ENCODE data around the gene ARSG. TPM values are rescaled to one million over a fixed set of nuclear protein-coding genes. Genes with fewer than 3 reads are reported as not detected.
A peak's percentile ranks its signal among the peaks of the same experiment; 100 is the strongest.

ARSG gene
- total and polyA plus RNA-seq, 3 experiments from 2014 or later: 7.0 to 9.5 (median 7.7) TPM

- POLR2A ChIA-PET: no interaction called here
Measured at GRCh38 chr17:68420065-68420464, 128.8 kb downstream of the ARSG start.

DNA sequence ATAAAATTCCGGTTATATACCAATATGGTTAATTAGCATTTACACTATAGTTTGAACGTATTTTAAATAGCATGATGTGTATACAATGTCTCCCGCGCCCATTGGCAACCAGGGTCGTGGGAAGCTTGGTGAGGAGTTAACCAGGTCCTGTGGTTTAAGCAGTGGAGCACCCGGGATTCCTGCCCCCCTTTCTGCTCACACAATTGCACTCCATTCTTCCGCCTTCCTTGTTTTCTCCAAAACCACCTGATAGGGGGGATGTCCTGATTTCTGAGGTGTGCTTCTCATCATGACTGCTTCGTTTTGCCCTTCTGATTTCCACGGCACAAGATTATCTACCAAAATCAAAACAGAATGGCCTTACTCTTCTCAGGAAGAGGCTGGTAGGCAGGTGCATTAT, 130.2 kb downstream of the ARSG start:
- Mint-ChIP-seq H3K36me3 (peaks cover 8 to 46% (median 10%) of the 10 kb centered on the region in 3 donors), H3K4me1 (peaks cover 0 to under 1% (median 0%) of the 10 kb centered on the region in 3 donors), H3K4me3 (no peak overlapping the region), H3K27ac (no peak overlapping the region), H3K9me3 (peaks cover 0 to 4% (median 0%) of the 10 kb centered on the region in 5 donors), H3K27me3 (no peaks in the 10 kb centered on the region)
- H3K9me3 ChIP-seq (ENCODE audit: low read length): no peaks in the 10 kb centered on the region
- no peaks in the 10 kb centered on the region for H3K27me3 ChIP-seq (ENCODE audit: insufficient read depth, low read length, poor library complexity, severe bottlenecking)
- H3K4me1 ChIP-seq (ENCODE audit: insufficient read depth, low read length): no peaks in the 10 kb centered on the region
- H3K4me3 ChIP-seq (ENCODE audit: low read length): no peak overlapping the region
- peaks cover 6% of the 10 kb centered on the region for H3K36me3 ChIP-seq (ENCODE audit: insufficient read depth, low read length)
- DNase-seq: no peak
- ChIA-PET CTCF (interaction anchor here (2.4 kb wide), 1 partner anchor 14 kb away, joined by 6 read pairs; no protein-coding TSS in a partner anchor), POLR2A (interaction anchor here (0.6 kb wide), 1 partner anchor 187 kb away, joined by 4 read pairs; no protein-coding TSS in a partner anchor)
- no peak overlapping the region for H3K27ac ChIP-seq (ENCODE audit: low read depth, low read length)

More at GRCh38 chr17:68420065-68420464, 128.8 kb downstream of the ARSG start:
- no peak overlapping the region for H3K4me3 ChIP-seq (ENCODE audit: low read length)
- no peaks in the 10 kb centered on the region for H3K27me3 Mint-ChIP-seq
- H3K36me3 Mint-ChIP-seq: peaks cover 8 to 37% (median 17%) of the 10 kb centered on the region in 3 donors
- no peak overlapping the region for H3K4me3 Mint-ChIP-seq
- no peaks in the 10 kb centered on the region for H3K27me3 ChIP-seq (ENCODE audit: insufficient read depth, low read length, poor library complexity, severe bottlenecking)
- DNase-seq: no peak
- peaks cover 8 to 14% (median 12%) of the 10 kb centered on the region in 3 donors for H3K4me1 Mint-ChIP-seq
- peak overlapping the region in 2 of 8 donors; percentile 32 to 36 for H3K27ac Mint-ChIP-seq
- H3K9me3 Mint-ChIP-seq: peaks cover 0 to 7% (median 2%) of the 10 kb centered on the region in 5 donors
- H3K27ac ChIP-seq (ENCODE audit: low read depth, low read length): no peak overlapping the region
- H3K9me3 ChIP-seq (ENCODE audit: low read length): no peaks in the 10 kb centered on the region
- H3K36me3 ChIP-seq (ENCODE audit: insufficient read depth, low read length): peaks cover 6% of the 10 kb centered on the region
- CTCF ChIA-PET: interaction anchor here (2.4 kb wide), 1 partner anchor 15 kb away, joined by 6 read pairs; no protein-coding TSS in a partner anchor
- H3K4me1 ChIP-seq (ENCODE audit: insufficient read depth, low read length): no peaks in the 10 kb centered on the region

DNA sequence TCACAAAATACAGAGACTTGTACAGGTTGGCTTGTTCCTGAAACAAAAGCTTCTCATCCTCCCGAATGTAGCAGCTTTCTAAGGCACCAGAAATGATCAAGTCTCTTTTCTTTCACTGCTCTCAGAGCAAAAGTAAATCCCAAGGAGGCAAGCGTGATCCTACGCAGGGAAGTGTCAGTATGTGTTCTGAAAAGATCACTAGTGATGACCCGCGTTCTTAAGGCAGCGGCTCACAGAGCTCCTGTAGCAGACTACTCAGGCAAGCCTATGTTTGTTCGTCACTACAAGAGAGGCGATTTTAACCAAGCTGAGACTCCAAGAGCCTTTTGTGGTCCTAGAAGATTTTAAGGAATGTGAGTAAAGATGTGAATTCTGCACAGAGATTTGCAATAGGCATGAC, 131.5 kb downstream of the ARSG start:
- no peak overlapping the region for H3K27ac ChIP-seq (ENCODE audit: low read depth, low read length)
- H3K4me1 ChIP-seq (ENCODE audit: insufficient read depth, low read length): no peaks in the 10 kb centered on the region
- Mint-ChIP-seq H3K4me1 (no peaks in the 10 kb centered on the region), H3K27ac (no peak overlapping the region), H3K36me3 (peaks cover 6 to 54% (median 8%) of the 10 kb centered on the region in 3 donors), H3K27me3 (no peaks in the 10 kb centered on the region), H3K9me3 (no peaks in the 10 kb centered on the region), H3K4me3 (no peak overlapping the region)
- H3K9me3 ChIP-seq (ENCODE audit: low read length): no peaks in the 10 kb centered on the region
- no peaks in the 10 kb centered on the region for H3K27me3 ChIP-seq (ENCODE audit: insufficient read depth, low read length, poor library complexity, severe bottlenecking)
- CTCF ChIA-PET: no interaction called here
- no peak for DNase-seq
- no peak overlapping the region for H3K4me3 ChIP-seq (ENCODE audit: low read length)
- H3K36me3 ChIP-seq (ENCODE audit: insufficient read depth, low read length): peaks cover 6% of the 10 kb centered on the region
- POLR2A ChIA-PET: no interaction called here

GRCh38 chr17:68423251-68423650, 132.0 kb downstream of the ARSG start:
- no peak overlapping the region for H3K27ac ChIP-seq (ENCODE audit: low read depth, low read length)
- H3K36me3 ChIP-seq (ENCODE audit: insufficient read depth, low read length): peaks cover 6% of the 10 kb centered on the region
- no peak overlapping the region for H3K4me3 Mint-ChIP-seq
- H3K4me1 Mint-ChIP-seq: no peaks in the 10 kb centered on the region
- no peaks in the 10 kb centered on the region for H3K9me3 ChIP-seq (ENCODE audit: low read length)
- no peaks in the 10 kb centered on the region for H3K9me3 Mint-ChIP-seq
- no peak for DNase-seq
- no peaks in the 10 kb centered on the region for H3K27me3 Mint-ChIP-seq
- H3K27me3 ChIP-seq (ENCODE audit: insufficient read depth, low read length, poor library complexity, severe bottlenecking): no peaks in the 10 kb centered on the region
- ChIA-PET POLR2A (no interaction called here), CTCF (no interaction called here)
- H3K4me3 ChIP-seq (ENCODE audit: low read length): no peak overlapping the region
- H3K27ac Mint-ChIP-seq: no peak overlapping the region
- H3K4me1 ChIP-seq (ENCODE audit: insufficient read depth, low read length): no peaks in the 10 kb centered on the region
- H3K36me3 Mint-ChIP-seq: peaks cover 6 to 56% (median 8%) of the 10 kb centered on the region in 3 donors

GRCh38 chr17:68424203-68424602, 132.9 kb downstream of the ARSG start:
- Histone ChIP-seq H3K27ac (ENCODE audit: low read depth, low read length) (no peak overlapping the region), H3K9me3 (ENCODE audit: low read length) (no peaks in the 10 kb centered on the region), H3K4me3 (ENCODE audit: low read length) (no peak overlapping the region), H3K4me1 (ENCODE audit: insufficient read depth, low read length) (no peaks in the 10 kb centered on the region), H3K27me3 (ENCODE audit: insufficient read depth, low read length, poor library complexity, severe bottlenecking) (no peaks in the 10 kb centered on the region), H3K36me3 (ENCODE audit: insufficient read depth, low read length) (peaks cover 6% of the 10 kb centered on the region)
- Mint-ChIP-seq H3K36me3 (peaks cover 6 to 65% (median 11%) of the 10 kb centered on the region in 3 donors), H3K27me3 (no peaks in the 10 kb centered on the region), H3K4me1 (no peaks in the 10 kb centered on the region), H3K4me3 (no peak overlapping the region), H3K27ac (no peak overlapping the region), H3K9me3 (no peaks in the 10 kb centered on the region)
- CTCF ChIA-PET: interaction anchor here (1.4 kb wide), 1 partner anchor 107 kb away, joined by 3 read pairs; no protein-coding TSS in a partner anchor
- no peak for DNase-seq
- POLR2A ChIA-PET: no interaction called here

GRCh38 chr17:68424861-68425260, 133.6 kb downstream of the ARSG start:
- Histone ChIP-seq H3K4me3 (ENCODE audit: low read length) (no peak overlapping the region), H3K27me3 (ENCODE audit: insufficient read depth, low read length, poor library complexity, severe bottlenecking) (no peaks in the 10 kb centered on the region), H3K36me3 (ENCODE audit: insufficient read depth, low read length) (peaks cover 6% of the 10 kb centered on the region), H3K27ac (ENCODE audit: low read depth, low read length) (no peak overlapping the region), H3K4me1 (ENCODE audit: insufficient read depth, low read length) (no peaks in the 10 kb centered on the region), H3K9me3 (ENCODE audit: low read length) (no peaks in the 10 kb centered on the region)
- peaks cover 6 to 63% (median 11%) of the 10 kb centered on the region in 3 donors for H3K36me3 Mint-ChIP-seq
- no peak overlapping the region for H3K4me3 Mint-ChIP-seq
- H3K4me1 Mint-ChIP-seq: no peaks in the 10 kb centered on the region
- no peaks in the 10 kb centered on the region for H3K27me3 Mint-ChIP-seq
- no peak overlapping the region for H3K27ac Mint-ChIP-seq
- H3K9me3 Mint-ChIP-seq: no peaks in the 10 kb centered on the region
- no peak for DNase-seq
- POLR2A ChIA-PET: interaction anchor here (0.6 kb wide), 2 partner anchors 17 to 176 kb away, joined by 3 read pairs; no protein-coding TSS in a partner anchor
- CTCF ChIA-PET: interaction anchor here (1.4 to 1.6 kb wide), 3 partner anchors 41 to 224 kb away, joined by 3 to 4 read pairs (median 3); no protein-coding TSS in a partner anchor

- no peaks in the 10 kb centered on the region for H3K36me3 ChIP-seq (ENCODE audit: insufficient read depth, low read length)
- no peak overlapping the region for H3K4me3 ChIP-seq (ENCODE audit: low read length)
- CTCF ChIA-PET: interaction anchor here (0.6 to 1.6 kb wide), 3 partner anchors 29 to 225 kb away, joined by 3 to 4 read pairs (median 3); no protein-coding TSS in a partner anchor
Measured at GRCh38 chr17:68425979-68426378, 134.7 kb downstream of the ARSG start.

DNA sequence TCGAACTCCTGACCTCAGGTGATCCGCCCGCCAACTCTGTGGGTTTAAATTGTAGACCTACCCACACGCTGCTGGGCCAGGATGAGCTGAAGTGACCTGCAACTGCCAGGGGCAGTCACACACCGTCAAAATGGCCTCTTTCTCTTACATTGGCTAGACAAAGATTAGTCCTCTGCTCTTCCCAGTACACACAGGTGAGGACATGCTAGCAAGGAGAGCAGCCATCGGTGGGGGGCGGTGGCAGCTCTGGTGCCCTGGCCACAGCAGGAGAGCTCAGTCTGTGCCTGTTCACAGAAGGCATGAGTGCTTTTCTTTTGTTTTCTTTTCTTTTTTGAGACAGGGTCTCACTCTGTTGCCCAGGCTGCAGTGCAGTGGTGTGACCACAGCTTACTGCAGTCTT, 136.3 kb downstream of the ARSG start:
- Histone ChIP-seq H3K4me1 (ENCODE audit: insufficient read depth, low read length) (peaks cover 7% of the 10 kb centered on the region), H3K9me3 (ENCODE audit: low read length) (no peaks in the 10 kb centered on the region), H3K27ac (ENCODE audit: low read depth, low read length) (no peak overlapping the region), H3K27me3 (ENCODE audit: insufficient read depth, low read length, poor library complexity, severe bottlenecking) (no peaks in the 10 kb centered on the region), H3K4me3 (ENCODE audit: low read length) (no peak overlapping the region), H3K36me3 (ENCODE audit: insufficient read depth, low read length) (no peaks in the 10 kb centered on the region)
- ChIA-PET CTCF (interaction anchor here (0.7 to 1.7 kb wide), 2 partner anchors 9 to 131 kb away, joined by 3 to 4 read pairs; no protein-coding TSS in a partner anchor), POLR2A (no interaction called here)
- no peak for DNase-seq
- Mint-ChIP-seq H3K4me3 (no peak overlapping the region), H3K27ac (no peak overlapping the region), H3K27me3 (no peaks in the 10 kb centered on the region), H3K9me3 (no peaks in the 10 kb centered on the region), H3K4me1 (peaks cover 3 to 11% (median 11%) of the 10 kb centered on the region in 3 donors), H3K36me3 (peaks cover 0 to 61% (median 10%) of the 10 kb centered on the region in 3 donors)

More at GRCh38 chr17:68425979-68426378, 134.7 kb downstream of the ARSG start:
- Histone ChIP-seq H3K27ac (ENCODE audit: low read depth, low read length) (no peak overlapping the region), H3K4me1 (ENCODE audit: insufficient read depth, low read length) (no peaks in the 10 kb centered on the region), H3K27me3 (ENCODE audit: insufficient read depth, low read length, poor library complexity, severe bottlenecking) (no peaks in the 10 kb centered on the region), H3K9me3 (ENCODE audit: low read length) (no peaks in the 10 kb centered on the region)
- no peak for DNase-seq
- H3K27ac Mint-ChIP-seq: peak overlapping the region in 3 of 8 donors; percentile 11 to 50 (median 38)
- no peak overlapping the region for H3K4me3 Mint-ChIP-seq
- H3K4me1 Mint-ChIP-seq: no peaks in the 10 kb centered on the region
- H3K9me3 Mint-ChIP-seq: no peaks in the 10 kb centered on the region
- POLR2A ChIA-PET: no interaction called here
- H3K36me3 Mint-ChIP-seq: peaks cover under 1 to 57% (median 10%) of the 10 kb centered on the region in 3 donors
- H3K27me3 Mint-ChIP-seq: no peaks in the 10 kb centered on the region
